ENCODE results near the gene HGF. TPM values are rescaled to one million over a fixed set of nuclear protein-coding genes. Genes with fewer than 3 reads are reported as not detected.

HGF gene
- polyA plus RNA-seq, 1 experiment = 1.1 TPM

DNA sequence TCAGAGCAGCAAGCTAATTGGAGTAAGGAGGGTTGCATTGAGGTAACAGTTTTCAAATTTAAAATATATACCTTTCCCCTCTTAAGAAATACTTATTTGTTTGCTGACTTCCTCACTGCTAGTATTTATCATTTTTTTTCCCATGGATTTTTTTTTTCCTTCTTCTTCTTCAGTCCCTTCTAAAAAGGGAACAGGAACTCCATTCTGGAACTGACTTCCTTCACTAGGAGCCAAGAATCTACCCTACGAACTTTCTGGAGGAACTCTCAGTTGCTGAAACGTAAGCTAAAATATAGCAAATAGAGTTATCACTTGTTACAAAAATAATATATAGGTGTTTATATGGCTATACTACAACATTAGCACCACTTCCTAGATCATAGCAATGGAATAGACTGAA is 95.4 kb downstream of the HGF start:
- POLR2A ChIA-PET = no interaction called here
- TF ChIP-seq, protein P1, sequence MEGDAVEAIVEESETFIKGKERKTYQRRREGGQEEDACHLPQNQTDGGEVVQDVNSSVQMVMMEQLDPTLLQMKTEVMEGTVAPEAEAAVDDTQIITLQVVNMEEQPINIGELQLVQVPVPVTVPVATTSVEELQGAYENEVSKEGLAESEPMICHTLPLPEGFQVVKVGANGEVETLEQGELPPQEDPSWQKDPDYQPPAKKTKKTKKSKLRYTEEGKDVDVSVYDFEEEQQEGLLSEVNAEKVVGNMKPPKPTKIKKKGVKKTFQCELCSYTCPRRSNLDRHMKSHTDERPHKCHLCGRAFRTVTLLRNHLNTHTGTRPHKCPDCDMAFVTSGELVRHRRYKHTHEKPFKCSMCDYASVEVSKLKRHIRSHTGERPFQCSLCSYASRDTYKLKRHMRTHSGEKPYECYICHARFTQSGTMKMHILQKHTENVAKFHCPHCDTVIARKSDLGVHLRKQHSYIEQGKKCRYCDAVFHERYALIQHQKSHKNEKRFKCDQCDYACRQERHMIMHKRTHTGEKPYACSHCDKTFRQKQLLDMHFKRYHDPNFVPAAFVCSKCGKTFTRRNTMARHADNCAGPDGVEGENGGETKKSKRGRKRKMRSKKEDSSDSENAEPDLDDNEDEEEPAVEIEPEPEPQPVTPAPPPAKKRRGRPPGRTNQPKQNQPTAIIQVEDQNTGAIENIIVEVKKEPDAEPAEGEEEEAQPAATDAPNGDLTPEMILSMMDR (IDR thresholded peaks at IDR 0.05; ENCODE audit: insufficient read depth, low read depth, low read length) = no peak
- CTCF ChIA-PET = interaction anchor here (0.9 kb wide), 1 partner anchor 10 kb away, joined by 3 read pairs; no protein-coding TSS in a partner anchor
- Histone ChIP-seq H3K27me3 (ENCODE audit: control insufficient read depth, insufficient read depth, low read length) (no peaks in the 10 kb centered on the region; the same call in 1 of the 2 replicates), H3K4me3 (ENCODE audit: low read depth, low read length) (no peak overlapping the region), H3K36me3 (ENCODE audit: control insufficient read depth, insufficient read depth, low read length) (no peaks in the 10 kb centered on the region; the same call in 1 of the 2 replicates)
- no peak for DNase-seq (ENCODE audit: low read depth)

DNA sequence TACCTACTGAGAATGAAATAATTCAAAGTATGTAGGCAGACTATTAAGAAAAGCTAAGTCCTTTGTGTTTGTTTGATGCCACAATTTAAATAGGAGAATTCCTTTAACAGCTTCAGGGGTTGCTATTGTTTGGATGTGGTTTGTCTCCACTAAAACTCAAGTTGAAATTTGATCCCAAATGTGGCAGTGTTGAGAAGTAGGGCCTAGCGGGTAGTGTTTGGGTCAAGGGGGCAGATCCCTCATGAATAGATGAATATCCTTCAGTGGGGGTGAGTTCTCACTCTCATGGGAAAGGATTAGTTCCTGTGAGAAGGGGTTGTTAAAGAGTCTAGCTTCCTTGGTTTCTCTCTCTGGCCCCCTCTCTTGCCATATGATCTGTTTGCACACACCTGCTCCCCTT is 97.0 kb downstream of the HGF start:
- Histone ChIP-seq H3K4me3 (ENCODE audit: low read depth, low read length) (no peak overlapping the region), H3K27me3 (ENCODE audit: control insufficient read depth, insufficient read depth, low read length) (no peaks in the 10 kb centered on the region; the same call in 1 of the 2 replicates), H3K36me3 (ENCODE audit: control insufficient read depth, insufficient read depth, low read length) (no peaks in the 10 kb centered on the region; the same call in 1 of the 2 replicates)
- ChIA-PET CTCF (no interaction called here), POLR2A (no interaction called here)
- no peak for DNase-seq (ENCODE audit: low read depth)
- TF ChIP-seq, protein P1 (IDR thresholded peaks at IDR 0.05; ENCODE audit: insufficient read depth, low read depth, low read length) = no peak

DNA sequence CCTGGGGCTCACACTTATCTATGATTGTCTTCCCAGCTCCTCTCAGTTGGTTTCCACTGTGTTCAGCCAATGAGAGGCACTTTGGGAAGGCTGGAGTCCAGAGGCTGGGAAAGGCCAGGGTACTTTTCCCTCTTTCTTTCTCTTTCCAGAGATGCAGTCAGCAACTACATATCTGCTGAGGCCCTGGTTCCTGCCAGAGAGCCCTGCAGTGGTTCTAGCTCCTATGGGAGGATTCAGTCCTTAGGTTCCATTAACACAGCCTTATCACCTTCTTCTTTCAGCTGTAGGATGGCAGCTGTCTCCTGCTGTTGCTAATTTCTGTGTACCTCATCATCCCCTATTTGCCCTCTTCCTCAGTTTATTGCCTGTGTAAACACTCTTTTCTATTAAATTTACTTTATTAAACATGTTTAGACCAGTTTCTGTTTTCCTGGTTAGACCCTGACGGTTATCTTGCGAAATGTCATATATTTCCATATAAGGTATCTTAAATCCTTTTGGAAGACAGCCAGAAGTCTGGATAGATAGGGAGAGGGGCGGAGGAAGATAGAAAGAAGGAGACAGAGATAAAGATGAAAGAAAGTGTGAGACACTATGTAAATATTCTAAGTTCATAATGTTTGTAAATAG is 100.3 kb downstream of the HGF start:
- Histone ChIP-seq H3K36me3 (ENCODE audit: control insufficient read depth, insufficient read depth, low read length) (no peaks in the 10 kb centered on the region; the same call in 1 of the 2 replicates), H3K4me3 (ENCODE audit: low read depth, low read length) (no peak overlapping the region), H3K27me3 (ENCODE audit: control insufficient read depth, insufficient read depth, low read length) (no peaks in the 10 kb centered on the region; the same call in 1 of the 2 replicates)
- ChIA-PET CTCF (interaction anchor here (0.6 kb wide), 1 partner anchor 948 kb away, joined by 3 read pairs; no protein-coding TSS in a partner anchor), POLR2A (no interaction called here)
- no peak for DNase-seq (ENCODE audit: low read depth)
- TF ChIP-seq, protein P1 (IDR thresholded peaks at IDR 0.05; ENCODE audit: insufficient read depth, low read depth, low read length) = no peak

DNA sequence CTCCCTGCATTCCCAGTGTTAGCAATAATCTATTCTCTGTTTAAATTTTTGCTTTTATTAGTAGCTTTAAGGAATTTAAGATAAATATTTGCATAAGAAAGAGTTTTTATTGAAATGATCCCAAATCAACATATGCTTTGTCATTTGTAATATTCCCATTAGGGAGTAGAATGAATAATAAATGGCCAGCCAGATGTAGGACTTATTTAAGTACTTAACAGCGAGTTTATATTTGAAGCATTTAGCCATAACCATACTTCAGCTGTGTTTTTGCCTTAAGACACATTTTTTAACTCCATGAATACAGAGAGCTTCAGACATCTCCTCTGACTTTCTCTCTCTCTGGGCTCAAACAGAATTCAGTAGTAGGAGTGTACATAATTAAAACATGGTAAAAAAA is 103.6 kb downstream of the HGF start:
- CTCF ChIA-PET = interaction anchor here (1.2 kb wide), 1 partner anchor 9 kb away, joined by 4 read pairs; no protein-coding TSS in a partner anchor
- DNase-seq (ENCODE audit: low read depth) = no peak

DNA sequence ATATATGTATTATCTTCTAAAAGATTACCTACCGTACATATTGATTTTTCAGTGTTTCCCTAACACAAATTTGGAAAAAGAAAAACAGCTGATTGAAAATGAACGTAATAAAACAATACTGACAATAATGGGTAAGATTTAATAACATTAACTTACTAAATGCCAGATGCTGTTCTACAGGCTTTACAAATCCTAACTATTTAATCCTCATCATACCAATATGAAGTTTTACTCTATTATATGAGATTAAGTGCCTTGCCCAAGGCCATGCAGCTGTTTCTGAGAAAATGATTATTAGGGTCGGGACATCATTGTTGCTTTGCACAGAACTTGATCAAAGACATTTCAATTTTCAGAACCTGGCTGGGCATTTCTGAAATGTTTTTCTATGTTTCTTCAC is 104.6 kb downstream of the HGF start:
- no peak for DNase-seq (ENCODE audit: low read depth)
- POLR2A ChIA-PET = no interaction called here
- Histone ChIP-seq H3K4me3 (ENCODE audit: low read depth, low read length) (no peak overlapping the region), H3K36me3 (ENCODE audit: control insufficient read depth, insufficient read depth, low read length) (no peaks in the 10 kb centered on the region), H3K27me3 (ENCODE audit: control insufficient read depth, insufficient read depth, low read length) (no peaks in the 10 kb centered on the region; the same call in 1 of the 2 replicates)
- CTCF ChIA-PET = no interaction called here
- TF ChIP-seq, protein P1 (IDR thresholded peaks at IDR 0.05; ENCODE audit: insufficient read depth, low read depth, low read length) = no peak

More for the DNA sequence above, 103.6 kb downstream of the HGF start:
- TF ChIP-seq, protein P1 (IDR thresholded peaks at IDR 0.05; ENCODE audit: insufficient read depth, low read depth, low read length) = no peak
- Histone ChIP-seq H3K36me3 (ENCODE audit: control insufficient read depth, insufficient read depth, low read length) (no peaks in the 10 kb centered on the region), H3K4me3 (ENCODE audit: low read depth, low read length) (no peak overlapping the region), H3K27me3 (ENCODE audit: control insufficient read depth, insufficient read depth, low read length) (no peaks in the 10 kb centered on the region; the same call in 1 of the 2 replicates)
- POLR2A ChIA-PET = no interaction called here
